A549 (cell line): Measurements from ENCODE around the gene SETD1B. TPM values are rescaled to one million over a fixed set of nuclear protein-coding genes. Genes with fewer than 3 reads are reported as not detected.

Experiments
- ATAC-seq, 2 experiments: fragments of 200-7000 bp in 1 of 2; fragments of >200 bp in 1 of 2; cut with Nextera tagmentation in 1 of 2; cut with Tn5 transposase in 1 of 2; 3 replicates each; pipeline versions ENCODE4 v1.8.0 to v1.9.1; 2018 to 2020; ENCODE audit warnings: mild to moderate bottlenecking in 1 of 2, moderate library complexity in 1 of 2
- CTCF ChIA-PET: fragments of 300-600 bp; sonication (Branson Sonifier 250); formaldehyde crosslinking; extraction: SDS; loops from one replicate; lab custom pipeline; 2021; ENCODE audit warnings: antibody characterized with exemption, inconsistent platforms; lab: Yijun Ruan, JAX
- POLR2A ChIA-PET: fragments of 350-600 bp; formaldehyde crosslinking; extraction: SDS; loops from one replicate; lab custom pipeline; 2021; ENCODE audit warnings: antibody characterized with exemption, inconsistent platforms; lab: Yijun Ruan, JAX
- DNase-seq, 2 experiments: peaks; one replicate each; pipeline versions ENCODE4 v3.0.0 to v3.0.0-alpha.2; 2011 to 2016; ENCODE audit warnings: low read depth in 1 of 2, low spot score in 1 of 2
- FAIRE-seq: peaks from 2 replicates; lab custom pipeline; 2011; peaks lifted over from hg19 to GRCh38; lab: Jason Lieb, UNC
- H3K27ac ChIP-seq, 2 experiments: fragments of >200 bp; sonication (Bioruptor Twin); formaldehyde crosslinking; 3 replicates each; pipeline ENCODE4 v1.5.1; 2016 to 2017
- H3K4me1 ChIP-seq: fragments of >200 bp; sonication (Bioruptor Twin); formaldehyde crosslinking; 3 replicates; pipeline ENCODE4 v1.6.1; 2016
- H3K4me2 ChIP-seq: fragments of >200 bp; sonication (Bioruptor Twin); formaldehyde crosslinking; 3 replicates; pipeline ENCODE4 v1.6.1; 2016
- H3K4me3 ChIP-seq: fragments of >200 bp; sonication (Bioruptor Twin); formaldehyde crosslinking; 3 replicates; pipeline ENCODE4 v1.5.1; 2016
- H3K9me3 ChIP-seq: fragments of >200 bp; sonication (Bioruptor Twin); formaldehyde crosslinking; 3 replicates; pipeline ENCODE4 v1.6.1; 2016
- E2F6 ChIP-seq: IDR thresholded peaks from 2 replicates; pipeline ENCODE4 v1.6.1; 2012; ENCODE audit warnings: low read depth, borderline replicate concordance
- EP300 ChIP-seq, 2 experiments: fragments of >200 bp; sonication (Bioruptor Twin); formaldehyde crosslinking; IDR thresholded peaks; 2 replicates in 1 of 2; 3 replicates in 1 of 2; pipeline ENCODE4 v1.6.1; 2016 to 2017
- ESRRA ChIP-seq: fragments of 150-350 bp; IDR thresholded peaks from 2 replicates; pipeline ENCODE4 v1.6.1; 2014; ENCODE audit warnings: mild to moderate bottlenecking, low read length, borderline replicate concordance
- FOSB ChIP-seq: fragments of 250-450 bp; sonication (Bioruptor Pico); IDR thresholded peaks from 2 replicates; pipeline ENCODE4 v1.5.0; 2020; ENCODE audit warnings: mild to moderate bottlenecking, moderate library complexity
- HDAC2 ChIP-seq: fragments of 200-600 bp; sonication (generic); IDR thresholded peaks from 2 replicates; pipeline ENCODE4 v1.6.1; 2016
- HES2 ChIP-seq: fragments of >200 bp; sonication (Bioruptor Twin); formaldehyde crosslinking; IDR thresholded peaks from 2 replicates; pipeline ENCODE4 v1.6.1; 2016
- HMGXB4 ChIP-seq: fragments of 250-450 bp; sonication (Bioruptor Pico); IDR thresholded peaks from 2 replicates; pipeline ENCODE4 v1.5.0; 2021; ENCODE audit warnings: mild to moderate bottlenecking, moderate library complexity, borderline replicate concordance
- JUN ChIP-seq, 2 experiments: fragments of >200 bp; sonication (Bioruptor Twin); formaldehyde crosslinking; IDR thresholded peaks; 2 replicates in 1 of 2; 3 replicates in 1 of 2; pipeline ENCODE4 v1.6.1; 2016 to 2017
- KDM1A ChIP-seq: fragments of 200-600 bp; sonication (generic); IDR thresholded peaks from 2 replicates; pipeline ENCODE4 v1.6.1; 2016; ENCODE audit warnings: low read depth, mild to moderate bottlenecking
- MAFK ChIP-seq: fragments of 450-650 bp; IDR thresholded peaks from 2 replicates; pipeline ENCODE4 v1.6.1; 2014; ENCODE audit not compliant: partially characterized antibody
- MYC ChIP-seq: IDR thresholded peaks from 2 replicates; pipeline ENCODE4 v1.6.1; 2012; ENCODE audit warnings: mild to moderate bottlenecking, inconsistent platforms, low read length, improper control_type of control experiment, borderline replicate concordance
- NPAS2 ChIP-seq: fragments of 250-450 bp; sonication (Bioruptor Pico); IDR thresholded peaks from 2 replicates; pipeline ENCODE4 v1.8.0; 2022; ENCODE audit warnings: mild to moderate bottlenecking, moderate library complexity, borderline replicate concordance
- PHF8 ChIP-seq: fragments of 200-600 bp; sonication (generic); IDR thresholded peaks from 2 replicates; pipeline ENCODE4 v1.6.1; 2016; ENCODE audit warnings: low read depth, mild to moderate bottlenecking, antibody characterized with exemption, moderate library complexity, borderline replicate concordance
- POLR2A ChIP-seq: IDR thresholded peaks from 2 replicates; pipeline ENCODE4 v1.6.1; 2012; ENCODE audit warnings: mild to moderate bottlenecking, low read length
- RAD21 ChIP-seq, 2 experiments: fragments of >200 bp in 1 of 2; sonication (Bioruptor Twin) in 1 of 2; formaldehyde crosslinking in 1 of 2; IDR thresholded peaks in 1 of 2; conservative IDR thresholded peaks in 1 of 2; 2 replicates in 1 of 2; 3 replicates in 1 of 2; pipeline ENCODE4 v1.6.1; 2012 to 2018; ENCODE audit warnings: inconsistent platforms in 1 of 2
- REST ChIP-seq: fragments of 200-600 bp; sonication (generic); IDR thresholded peaks from 2 replicates; pipeline ENCODE4 v1.6.1; 2016; ENCODE audit warnings: antibody characterized with exemption, mild to moderate bottlenecking, moderate library complexity
- SMC3 ChIP-seq: fragments of >200 bp; sonication (Bioruptor Twin); formaldehyde crosslinking; IDR thresholded peaks from 3 replicates; pipeline ENCODE4 v1.6.1; 2018; ENCODE audit warnings: inconsistent platforms
- SREBF2 ChIP-seq: fragments of 450-650 bp; IDR thresholded peaks from 2 replicates; pipeline ENCODE4 v1.6.1; 2014; ENCODE audit warnings: mild to moderate bottlenecking, moderate library complexity
- ZC3H11A ChIP-seq: fragments of 450-650 bp; IDR thresholded peaks from 2 replicates; pipeline ENCODE4 v1.6.1; 2014; ENCODE audit warnings: antibody characterized with exemption, mild to moderate bottlenecking
- ZFP36 ChIP-seq: fragments of 450-650 bp; IDR thresholded peaks from 2 replicates; pipeline ENCODE4 v1.6.1; 2014; ENCODE audit warnings: borderline replicate concordance; ENCODE audit not compliant: partially characterized antibody
- ZSCAN20 ChIP-seq: fragments of 250-450 bp; sonication (Bioruptor Pico); IDR thresholded peaks from 2 replicates; pipeline ENCODE4 v1.8.0; 2022; ENCODE audit warnings: mild to moderate bottlenecking, moderate library complexity
- WGBS: methylation state at CpG from one replicate; pipeline ENCODE4 v1.1.6; 2017; ENCODE audit errors: missing lambda C conversion rate; 5-methylcytosine and 5-hydroxymethylcytosine counted together
- polyA minus RNA-seq: library from RNA; depleted of rRNA, polyadenylated mRNA; stranded (reverse); fragments of >200 nt; gene quantifications from 2 replicates; pipeline ENCODE4 v1.2.3, GENCODE V29; 2011; rRNA and poly(A)+ RNA removed
- polyA plus RNA-seq, 4 experiments: library from polyadenylated mRNA; depleted of rRNA in 3 of 4; stranded (reverse); fragments of >200 nt; fragmentation: RNase III in 1 of 4; extraction: RNeasy Plus Mini Kit Qiagen cat#74134 plus additional on column Dnase treatment in 1 of 4; gene quantifications; 2 replicates in 3 of 4; 3 replicates in 1 of 4; pipeline ENCODE4 v1.2.3, GENCODE V29; 2011 to 2017

SETD1B gene
- 1.1 and 2.1 TPM in 2 replicates for polyA plus RNA-seq (2011; rRNA removed)
- 2.2 and 3.1 TPM in 2 replicates for polyA plus RNA-seq (2012; cell fraction: cytosol; rRNA removed)
- 6.5 and 9.1 TPM in 2 replicates for polyA plus RNA-seq (2012; cell fraction: nucleus; rRNA removed)
- 7.4 to 8.6 TPM (median 8.0 TPM) in 3 replicates for polyA plus RNA-seq (2017; fragmentation: RNase III; extraction: RNeasy Plus Mini Kit Qiagen cat#74134 plus additional on column Dnase treatment)
- polyA minus RNA-seq, result 2.6 and 4.2 TPM in 2 replicates

- FAIRE-seq (no peak), ATAC-seq (peak; percentile 8 to 23; a peak in 5 of 6 replicates), DNase-seq (peak in 1 of 2 experiments; percentile 76)
- peak within 1 kb of the TSS; percentile 60 for H3K4me3 ChIP-seq
- ChIA-PET POLR2A (interaction anchor here (1.0 to 3.3 kb wide), 4 partner anchors 8 to 219 kb away, joined by 3 to 35 read pairs (median 20); partner anchors contain the start of gene RHOF), CTCF (interaction anchor here (1.0 to 72.2 kb wide), 4 partner anchors 7 to 121 kb away, joined by 3 to 2657 read pairs (median 1330); partner anchors contain the start of genes PSMD9, RHOF and SETD1B)
- under 1% methylated on average over 21 of the region's 74 CpGs for WGBS
- peaks cover 43% of the 10 kb centered on the region for H3K4me1 ChIP-seq
- peak within 1 kb of the TSS; percentile 100 for H3K27ac ChIP-seq
- H3K4me2 ChIP-seq, result peak within 1 kb of the TSS; percentile 78
- TF ChIP-seq POLR2A (peak; percentile 46), JUN (IDR thresholded peaks at IDR 0.05) (peak; percentile 2 to 53; a peak in 2 of 5 replicates), ESRRA (no peak), ZFP36 (no peak)
- no peaks in the 10 kb centered on the region for H3K9me3 ChIP-seq
These were observed at the start of gene SETD1B for GRCh38 chr12:121803861-121804416. SETD1B (plus strand) TSS chr12:121804009; CDS start chr12:121804738, 729 bp downstream.

- 92% methylated on average over 11 of the region's 11 CpGs for WGBS
- Histone ChIP-seq H3K27ac (no peak overlapping the region), H3K9me3 (no peaks in the 10 kb centered on the region), H3K4me3 (no peak overlapping the region), H3K4me2 (no peak overlapping the region), H3K4me1 (peaks cover 4% of the 10 kb centered on the region)
- DNase-seq, result no peak
- ATAC-seq, result no peak
- ChIA-PET CTCF (interaction anchor here (1.0 to 2.7 kb wide), 4 partner anchors 10 to 40 kb away, joined by 3 to 13 read pairs (median 5); partner anchors contain the start of gene RHOF), POLR2A (no interaction called here)
- no peak for FAIRE-seq
- no peak for TF ChIP-seq HMGXB4
- TF ChIP-seq SREBF2, result no peak
- TF ChIP-seq ZFP36, result no peak
- no peak for TF ChIP-seq MAFK
- TF ChIP-seq NPAS2, result no peak
- no peak for TF ChIP-seq REST
- no peak for TF ChIP-seq FOSB (CRISPR knock-in tag)
- no peak for TF ChIP-seq HDAC2
- no peak for TF ChIP-seq ESRRA
- no peak for TF ChIP-seq SMC3
- no peak for TF ChIP-seq MYC
- TF ChIP-seq EP300 (IDR thresholded peaks at IDR 0.05), result no peak
- no peak for TF ChIP-seq JUN (IDR thresholded peaks at IDR 0.05)
- no peak for TF ChIP-seq ZSCAN20 (CRISPR knock-in tag)
- no peak for TF ChIP-seq KDM1A
- TF ChIP-seq HES2, result no peak
- no peak for TF ChIP-seq E2F6
- TF ChIP-seq RAD21 (conservative IDR thresholded peaks at IDR 0.05 in 1 of 2, IDR thresholded peaks at IDR 0.05 in 1 of 2), result no peak
- no peak for TF ChIP-seq PHF8
- TF ChIP-seq ZC3H11A, result no peak
These were observed 49.0 kb upstream of the SETD1B start for GRCh38 chr12:121754836-121755235.
